ENCODE results near the gene KCNH2. TPM values are rescaled to one million over a fixed set of nuclear protein-coding genes. Genes with fewer than 3 reads are reported as not detected.

Gene KCNH2
- total RNA-seq, 1 experiment from 2014 or later = 0.22 TPM

DNA sequence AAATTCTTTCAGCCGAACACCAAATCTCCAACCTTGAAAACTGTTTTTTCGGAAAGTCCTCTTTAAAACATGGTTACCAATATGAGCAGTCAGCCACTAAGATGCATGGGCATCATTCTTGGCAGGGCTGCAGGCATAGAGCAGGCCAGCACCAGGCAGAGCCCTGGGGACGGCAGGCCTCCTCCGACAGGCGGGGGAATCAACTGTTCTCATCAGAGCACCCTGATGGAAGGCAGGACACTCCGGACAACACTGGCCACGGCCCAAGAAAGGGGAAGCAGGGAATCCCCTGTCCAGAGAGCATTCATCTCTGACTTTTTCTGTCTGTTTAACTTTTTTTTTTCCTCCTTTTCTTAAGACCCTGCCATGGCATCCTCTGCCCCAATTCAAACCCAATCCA is 11.3 kb upstream of the KCNH2 start:
- Histone ChIP-seq H3K36me3 (ENCODE audit: insufficient read depth, low read length) (no peaks in the 10 kb centered on the region), H3K4me2 (ENCODE audit: low read depth, low read length, poor library complexity, severe bottlenecking) (no peak overlapping the region), H3K4me1 (ENCODE audit: low read length) (peaks cover 11% of the 10 kb centered on the region), H4K20me1 (ENCODE audit: insufficient read depth, low read depth, low read length) (peaks cover 10% of the 10 kb centered on the region; the same call in 1 of the 2 replicates), H3K9me2 (replicated peaks; ENCODE audit: insufficient read depth, low read length) (no peaks in the 10 kb centered on the region), H3K27ac (ENCODE audit: low read length) (no peak overlapping the region), H3K4me3 (ENCODE audit: low read length) (no peak overlapping the region), H3K9me3 (ENCODE audit: low read length) (no peaks in the 10 kb centered on the region), H3K79me2 (ENCODE audit: low read length) (no peaks in the 10 kb centered on the region), H3K9ac (ENCODE audit: low read length) (no peak overlapping the region), H3K27me3 (ENCODE audit: low read length) (no peaks in the 10 kb centered on the region), H2AFZ (ENCODE audit: low read length) (no peak overlapping the region)
- DNase-seq = no peak

DNA sequence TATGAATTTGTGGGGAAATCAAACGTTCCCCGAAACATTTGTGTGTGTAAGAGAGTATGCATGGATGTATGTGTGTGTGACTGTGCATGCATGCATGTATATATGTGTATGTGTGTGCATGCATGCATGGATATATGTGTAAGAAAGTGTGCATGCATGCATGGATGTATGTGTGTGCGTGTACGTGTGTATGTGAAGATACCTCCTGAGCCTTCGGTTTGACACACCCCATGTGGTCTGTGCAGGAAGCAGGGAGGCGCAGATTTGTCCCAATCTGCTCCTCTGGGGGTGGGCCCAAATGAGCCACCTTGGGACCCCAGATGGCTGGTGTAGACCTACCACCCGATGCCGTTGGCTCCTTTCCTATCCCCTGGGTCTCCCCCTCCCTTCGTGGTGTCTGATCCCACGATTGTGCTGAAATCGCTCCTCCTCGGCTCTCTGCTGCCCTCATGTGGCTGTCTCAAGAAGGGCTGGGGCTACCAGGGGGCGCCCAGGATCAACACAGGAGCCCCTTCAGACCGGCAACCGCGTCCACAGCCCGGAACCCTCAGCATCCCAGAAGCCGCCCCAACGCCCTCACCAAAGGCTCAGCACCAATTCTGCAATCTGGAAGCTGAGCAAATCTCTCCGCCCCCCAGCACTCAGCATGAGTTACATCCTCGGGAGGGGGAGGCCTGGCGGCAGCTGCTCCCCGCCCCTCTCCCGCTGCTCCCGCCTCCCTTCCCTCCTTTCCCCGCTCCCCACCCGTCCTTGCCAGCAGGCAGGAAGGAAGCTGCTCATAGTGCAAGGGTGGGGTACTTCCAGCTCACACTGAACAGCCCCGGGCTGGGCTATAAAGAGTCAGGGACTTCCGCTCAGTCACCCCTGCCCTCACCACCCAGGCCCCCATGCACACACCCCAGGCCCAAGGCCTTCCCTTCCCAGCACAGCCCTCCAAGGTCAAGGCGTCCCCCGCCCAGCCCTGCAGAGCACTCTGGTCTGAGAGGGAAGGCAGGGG is 10.4 kb upstream of the KCNH2 start:
- H3K9me3 ChIP-seq (ENCODE audit: low read length) = no peaks in the 10 kb centered on the region
- DNase-seq = peak; percentile 88
- H3K79me2 ChIP-seq (ENCODE audit: low read length) = no peaks in the 10 kb centered on the region
- H3K9ac ChIP-seq (ENCODE audit: low read length) = no peak overlapping the region
- H3K4me2 ChIP-seq (ENCODE audit: low read depth, low read length, poor library complexity, severe bottlenecking) = no peak overlapping the region
- no peaks in the 10 kb centered on the region for H3K27me3 ChIP-seq (ENCODE audit: low read length)
- H4K20me1 ChIP-seq (ENCODE audit: insufficient read depth, low read depth, low read length) = peaks cover 11% of the 10 kb centered on the region; the same call in 1 of the 2 replicates
- no peaks in the 10 kb centered on the region for H3K9me2 ChIP-seq (replicated peaks; ENCODE audit: insufficient read depth, low read length)
- H3K36me3 ChIP-seq (ENCODE audit: insufficient read depth, low read length) = no peaks in the 10 kb centered on the region
- H3K4me1 ChIP-seq (ENCODE audit: low read length) = 0 out of 2 replicates have a peak, but pooled peaks cover 5% of the 10 kb centered on the region
- no peak overlapping the region for H3K27ac ChIP-seq (ENCODE audit: low read length)
- no peak overlapping the region for H3K4me3 ChIP-seq (ENCODE audit: low read length)
- H2AFZ ChIP-seq (ENCODE audit: low read length) = no peak overlapping the region

DNA sequence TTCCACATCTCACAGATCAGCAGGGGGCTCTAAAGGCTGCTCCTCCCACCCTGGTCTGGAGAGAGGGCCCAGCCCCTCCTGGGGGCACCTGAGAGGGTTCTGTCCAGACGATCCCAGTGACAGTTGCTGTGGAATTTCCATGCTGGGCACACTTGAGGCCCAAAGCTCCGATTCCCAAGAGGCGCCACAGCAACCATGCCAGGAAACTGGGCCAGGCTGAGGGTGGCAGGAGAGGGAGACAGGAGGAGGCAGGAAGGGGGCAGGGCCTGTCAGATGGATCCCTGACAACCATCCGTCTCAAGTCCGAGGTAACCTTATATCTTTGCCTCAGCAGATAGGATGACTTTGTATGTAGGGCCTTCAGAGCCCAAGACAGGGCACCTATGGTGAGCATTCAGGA is 8.4 kb upstream of the KCNH2 start:
- Histone ChIP-seq H4K20me1 (ENCODE audit: insufficient read depth, low read depth, low read length) (peaks cover 11% of the 10 kb centered on the region; the same call in 1 of the 2 replicates), H3K27ac (ENCODE audit: low read length) (no peak overlapping the region), H3K4me2 (ENCODE audit: low read depth, low read length, poor library complexity, severe bottlenecking) (no peak overlapping the region), H3K9me2 (replicated peaks; ENCODE audit: insufficient read depth, low read length) (no peaks in the 10 kb centered on the region), H3K9ac (ENCODE audit: low read length) (no peak overlapping the region), H3K27me3 (ENCODE audit: low read length) (no peaks in the 10 kb centered on the region), H3K4me3 (ENCODE audit: low read length) (no peak overlapping the region), H2AFZ (ENCODE audit: low read length) (no peak overlapping the region), H3K79me2 (ENCODE audit: low read length) (no peaks in the 10 kb centered on the region), H3K9me3 (ENCODE audit: low read length) (no peaks in the 10 kb centered on the region), H3K4me1 (ENCODE audit: low read length) (0 out of 2 replicates have a peak, but pooled peaks cover 5% of the 10 kb centered on the region), H3K36me3 (ENCODE audit: insufficient read depth, low read length) (no peaks in the 10 kb centered on the region)
- DNase-seq = no peak

DNA sequence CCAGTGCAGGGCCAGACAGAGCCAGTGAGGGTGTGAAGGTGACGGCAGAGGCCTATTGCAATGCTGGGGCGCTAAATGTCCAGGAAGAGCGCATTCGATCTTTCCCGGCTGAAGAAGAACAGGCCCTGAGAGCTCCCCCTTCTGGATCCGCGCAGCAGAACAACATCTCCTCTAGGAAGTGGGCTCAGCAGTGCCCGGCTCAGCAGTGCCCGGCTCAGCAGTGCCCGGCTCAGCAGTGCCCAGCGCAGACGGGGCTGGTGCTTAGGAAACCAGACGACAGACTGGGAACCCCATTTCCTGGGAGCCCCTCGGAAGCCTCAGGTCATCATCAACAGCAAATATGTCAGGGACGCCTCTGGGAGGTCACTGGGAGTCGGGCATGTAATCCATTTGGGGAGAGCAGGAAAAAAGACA is 8.0 kb upstream of the KCNH2 start:
- Histone ChIP-seq H4K20me1 (ENCODE audit: insufficient read depth, low read depth, low read length) (peaks cover 11% of the 10 kb centered on the region; the same call in 1 of the 2 replicates), H2AFZ (ENCODE audit: low read length) (no peak overlapping the region), H3K9me2 (replicated peaks; ENCODE audit: insufficient read depth, low read length) (no peaks in the 10 kb centered on the region), H3K4me3 (ENCODE audit: low read length) (no peak overlapping the region), H3K4me1 (ENCODE audit: low read length) (0 out of 2 replicates have a peak, but pooled peaks cover 5% of the 10 kb centered on the region), H3K79me2 (ENCODE audit: low read length) (no peaks in the 10 kb centered on the region), H3K9me3 (ENCODE audit: low read length) (no peaks in the 10 kb centered on the region), H3K9ac (ENCODE audit: low read length) (no peak overlapping the region), H3K36me3 (ENCODE audit: insufficient read depth, low read length) (no peaks in the 10 kb centered on the region), H3K4me2 (ENCODE audit: low read depth, low read length, poor library complexity, severe bottlenecking) (no peak overlapping the region), H3K27ac (ENCODE audit: low read length) (no peak overlapping the region), H3K27me3 (ENCODE audit: low read length) (no peaks in the 10 kb centered on the region)
- peak; percentile 85 for DNase-seq

DNA sequence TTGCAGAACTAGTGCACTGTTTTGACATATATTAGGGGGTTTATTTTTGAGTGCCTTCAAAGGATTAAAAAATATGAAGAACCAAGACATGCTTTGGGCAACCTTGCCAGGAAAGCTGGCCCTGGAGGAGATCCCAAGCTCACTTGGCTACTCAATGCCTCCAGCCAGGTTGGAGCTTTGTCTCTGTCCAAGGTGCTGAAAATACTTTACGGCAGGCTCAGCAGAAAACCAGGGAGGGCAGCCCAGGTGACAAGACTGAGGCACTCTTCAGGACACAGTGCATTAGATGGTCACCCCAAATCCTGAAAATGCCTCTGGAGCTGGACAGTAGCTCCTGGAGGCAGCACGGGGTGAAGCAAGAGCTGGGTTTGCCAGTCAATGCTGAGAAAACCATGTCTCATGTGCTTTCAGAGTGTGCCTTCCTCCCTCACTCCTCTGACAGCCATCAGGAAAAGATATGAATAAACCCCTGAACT is 5.8 kb upstream of the KCNH2 start:
- Histone ChIP-seq H3K4me1 (ENCODE audit: low read length) (peaks cover 8% of the 10 kb centered on the region), H2AFZ (ENCODE audit: low read length) (no peak overlapping the region), H3K27me3 (ENCODE audit: low read length) (no peaks in the 10 kb centered on the region), H3K36me3 (ENCODE audit: insufficient read depth, low read length) (no peaks in the 10 kb centered on the region), H3K4me2 (ENCODE audit: low read depth, low read length, poor library complexity, severe bottlenecking) (no peak overlapping the region), H4K20me1 (ENCODE audit: insufficient read depth, low read depth, low read length) (peaks cover 16% of the 10 kb centered on the region; the same call in 1 of the 2 replicates), H3K9me3 (ENCODE audit: low read length) (no peaks in the 10 kb centered on the region), H3K4me3 (ENCODE audit: low read length) (no peak overlapping the region), H3K79me2 (ENCODE audit: low read length) (no peaks in the 10 kb centered on the region), H3K9ac (ENCODE audit: low read length) (no peak overlapping the region), H3K27ac (ENCODE audit: low read length) (no peak overlapping the region), H3K9me2 (replicated peaks; ENCODE audit: insufficient read depth, low read length) (no peaks in the 10 kb centered on the region)
- peak; percentile 81 for DNase-seq

DNA sequence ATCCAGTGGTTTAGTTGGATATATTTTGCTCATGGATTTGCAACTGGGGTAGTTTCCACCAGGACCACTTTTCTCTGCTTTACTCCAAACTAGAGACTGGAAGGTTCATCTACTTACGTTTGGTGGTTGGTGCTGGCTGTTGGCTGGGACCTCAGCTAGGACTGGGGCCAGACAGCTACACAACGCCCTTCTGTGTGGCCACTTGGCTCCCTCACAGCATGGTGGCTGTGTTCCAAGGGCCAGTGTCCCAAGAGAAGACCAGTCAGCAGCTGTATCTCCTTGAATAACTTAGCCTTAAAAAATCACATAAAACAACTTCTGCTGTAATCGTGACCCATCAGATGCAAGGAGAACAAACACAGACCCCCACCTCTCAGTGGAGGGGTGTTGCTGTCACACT is 4.2 kb upstream of the KCNH2 start:
- Histone ChIP-seq H3K4me1 (ENCODE audit: low read length) (peaks cover 11% of the 10 kb centered on the region), H2AFZ (ENCODE audit: low read length) (no peak overlapping the region), H3K27ac (ENCODE audit: low read length) (no peak overlapping the region), H3K9me2 (replicated peaks; ENCODE audit: insufficient read depth, low read length) (no peaks in the 10 kb centered on the region), H3K4me2 (ENCODE audit: low read depth, low read length, poor library complexity, severe bottlenecking) (no peak overlapping the region), H3K27me3 (ENCODE audit: low read length) (no peaks in the 10 kb centered on the region), H4K20me1 (ENCODE audit: insufficient read depth, low read depth, low read length) (peaks cover 16% of the 10 kb centered on the region; the same call in 1 of the 2 replicates), H3K79me2 (ENCODE audit: low read length) (no peaks in the 10 kb centered on the region), H3K9ac (ENCODE audit: low read length) (no peak overlapping the region), H3K4me3 (ENCODE audit: low read length) (no peak overlapping the region), H3K36me3 (ENCODE audit: insufficient read depth, low read length) (no peaks in the 10 kb centered on the region), H3K9me3 (ENCODE audit: low read length) (no peaks in the 10 kb centered on the region)
- DNase-seq = no peak

DNA sequence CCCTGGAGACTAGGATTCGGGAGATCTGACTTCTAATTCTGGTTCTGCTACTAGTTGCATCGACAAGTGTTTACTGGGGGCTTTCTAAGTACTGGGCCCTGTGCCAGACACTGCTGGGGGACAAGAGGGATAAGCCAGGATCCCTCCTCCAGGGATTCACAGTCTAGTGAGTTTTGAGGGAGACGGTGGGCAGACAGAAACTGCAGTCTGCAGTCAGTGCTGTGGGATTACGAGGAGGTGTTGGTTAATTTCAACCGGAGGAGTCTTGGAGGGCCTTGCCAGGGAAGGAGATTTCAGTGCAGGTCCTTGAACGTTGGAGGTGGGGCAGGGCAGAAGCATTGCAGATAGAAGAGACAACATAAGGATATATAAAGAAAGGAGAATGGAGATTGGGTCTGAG is 3.5 kb upstream of the KCNH2 start:
- no peaks in the 10 kb centered on the region for H3K27me3 ChIP-seq (ENCODE audit: low read length)
- no peaks in the 10 kb centered on the region for H3K9me2 ChIP-seq (replicated peaks; ENCODE audit: insufficient read depth, low read length)
- H3K4me3 ChIP-seq (ENCODE audit: low read length) = no peak overlapping the region
- H3K9ac ChIP-seq (ENCODE audit: low read length) = no peak overlapping the region
- H3K36me3 ChIP-seq (ENCODE audit: insufficient read depth, low read length) = no peaks in the 10 kb centered on the region
- H2AFZ ChIP-seq (ENCODE audit: low read length) = no peak overlapping the region
- H4K20me1 ChIP-seq (ENCODE audit: insufficient read depth, low read depth, low read length) = peaks cover 16% of the 10 kb centered on the region; the same call in 1 of the 2 replicates
- peaks cover 17% of the 10 kb centered on the region for H3K4me1 ChIP-seq (ENCODE audit: low read length)
- no peak for DNase-seq
- H3K79me2 ChIP-seq (ENCODE audit: low read length) = no peaks in the 10 kb centered on the region
- H3K27ac ChIP-seq (ENCODE audit: low read length) = no peak overlapping the region
- H3K9me3 ChIP-seq (ENCODE audit: low read length) = no peaks in the 10 kb centered on the region
- H3K4me2 ChIP-seq (ENCODE audit: low read depth, low read length, poor library complexity, severe bottlenecking) = no peak overlapping the region

DNA sequence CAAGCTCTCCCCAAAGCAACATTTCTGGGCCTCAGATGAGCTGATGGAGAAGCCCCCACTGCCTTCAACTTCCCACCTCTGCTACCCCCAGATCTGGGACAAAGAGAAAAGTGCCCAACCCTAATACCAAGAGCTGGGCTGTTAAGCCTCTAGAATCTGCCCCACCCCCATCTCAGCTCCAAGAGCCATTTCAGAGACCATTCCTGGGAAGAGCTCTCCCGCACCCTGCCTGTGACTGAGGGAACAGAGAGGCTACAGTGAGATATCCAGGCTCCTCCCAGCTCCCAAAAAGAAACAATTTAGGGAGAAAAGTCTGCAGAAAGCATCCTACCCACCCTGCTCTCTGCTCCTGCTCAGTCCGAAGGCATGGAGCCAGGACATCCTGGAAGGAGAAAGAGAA is 2.5 kb upstream of the KCNH2 start:
- no peak for DNase-seq
- Histone ChIP-seq H3K4me3 (ENCODE audit: low read length) (no peak overlapping the region), H4K20me1 (ENCODE audit: insufficient read depth, low read depth, low read length) (0 out of 2 replicates have a peak, but pooled peaks cover 11% of the 10 kb centered on the region), H3K9me2 (replicated peaks; ENCODE audit: insufficient read depth, low read length) (no peaks in the 10 kb centered on the region), H3K27me3 (ENCODE audit: low read length) (no peaks in the 10 kb centered on the region), H3K9me3 (ENCODE audit: low read length) (no peaks in the 10 kb centered on the region), H3K4me2 (ENCODE audit: low read depth, low read length, poor library complexity, severe bottlenecking) (no peak overlapping the region), H3K27ac (ENCODE audit: low read length) (no peak overlapping the region), H3K36me3 (ENCODE audit: insufficient read depth, low read length) (no peaks in the 10 kb centered on the region), H3K79me2 (ENCODE audit: low read length) (no peaks in the 10 kb centered on the region), H3K9ac (ENCODE audit: low read length) (no peak overlapping the region), H3K4me1 (ENCODE audit: low read length) (peaks cover 18% of the 10 kb centered on the region), H2AFZ (ENCODE audit: low read length) (no peak overlapping the region)
